Measurements from ENCODE around the gene INSC.

Gene INSC

DNA sequence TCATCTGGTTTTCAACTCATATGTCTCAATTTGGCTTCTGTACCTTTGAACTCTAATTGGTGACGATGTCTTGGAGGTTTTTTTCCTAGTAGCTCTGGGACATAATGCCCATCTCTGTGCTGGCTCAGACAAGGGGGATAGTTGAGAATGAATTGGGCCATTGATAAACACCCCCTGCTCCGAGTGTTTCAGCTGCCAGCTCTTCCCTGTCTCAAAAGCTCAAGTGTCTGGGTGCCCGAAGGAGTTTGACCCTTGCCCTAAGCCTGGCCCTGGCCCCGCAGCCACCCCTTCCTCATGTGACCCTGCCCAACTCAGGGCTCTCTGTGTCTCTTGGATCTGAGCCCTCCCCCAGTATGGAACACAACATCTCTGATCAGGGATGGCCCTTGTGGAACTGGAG lies 3.0 kb downstream of the INSC start:
- no peak for DNase-seq (ENCODE audit: extremely low spot score)
- ChIA-PET CTCF (interaction anchor here (1.5 to 1.9 kb wide), 3 partner anchors 16 to 30 kb away, joined by 3 to 8 read pairs (median 7); no protein-coding TSS in a partner anchor), POLR2A (no interaction called here)
- TF ChIP-seq, protein P1, sequence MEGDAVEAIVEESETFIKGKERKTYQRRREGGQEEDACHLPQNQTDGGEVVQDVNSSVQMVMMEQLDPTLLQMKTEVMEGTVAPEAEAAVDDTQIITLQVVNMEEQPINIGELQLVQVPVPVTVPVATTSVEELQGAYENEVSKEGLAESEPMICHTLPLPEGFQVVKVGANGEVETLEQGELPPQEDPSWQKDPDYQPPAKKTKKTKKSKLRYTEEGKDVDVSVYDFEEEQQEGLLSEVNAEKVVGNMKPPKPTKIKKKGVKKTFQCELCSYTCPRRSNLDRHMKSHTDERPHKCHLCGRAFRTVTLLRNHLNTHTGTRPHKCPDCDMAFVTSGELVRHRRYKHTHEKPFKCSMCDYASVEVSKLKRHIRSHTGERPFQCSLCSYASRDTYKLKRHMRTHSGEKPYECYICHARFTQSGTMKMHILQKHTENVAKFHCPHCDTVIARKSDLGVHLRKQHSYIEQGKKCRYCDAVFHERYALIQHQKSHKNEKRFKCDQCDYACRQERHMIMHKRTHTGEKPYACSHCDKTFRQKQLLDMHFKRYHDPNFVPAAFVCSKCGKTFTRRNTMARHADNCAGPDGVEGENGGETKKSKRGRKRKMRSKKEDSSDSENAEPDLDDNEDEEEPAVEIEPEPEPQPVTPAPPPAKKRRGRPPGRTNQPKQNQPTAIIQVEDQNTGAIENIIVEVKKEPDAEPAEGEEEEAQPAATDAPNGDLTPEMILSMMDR (IDR thresholded peaks at IDR 0.05; ENCODE audit: control extremely low read depth, extremely low read depth, low read depth, missing control alignments): no peak

DNA sequence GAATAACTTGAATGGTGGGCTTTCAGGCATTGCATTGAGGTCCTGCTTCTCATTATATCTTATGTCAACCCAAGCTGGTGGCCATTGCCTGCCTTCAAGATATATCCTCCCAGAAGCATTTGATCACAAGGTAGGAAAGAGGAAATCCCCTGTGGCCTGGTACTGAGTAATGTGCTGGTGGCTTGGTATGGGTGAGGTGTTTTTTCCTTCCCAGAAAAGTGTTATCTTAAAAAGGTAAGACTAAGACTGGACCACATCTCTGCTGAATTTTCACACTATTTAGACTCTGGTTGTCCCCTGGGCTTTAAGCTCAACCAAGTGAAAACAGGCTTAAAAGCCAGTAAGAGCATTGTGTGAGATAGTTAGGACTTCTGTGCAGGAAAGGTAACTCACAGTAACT lies 3.7 kb downstream of the INSC start:
- CTCF ChIA-PET: interaction anchor here (1.0 to 1.9 kb wide), 4 partner anchors 9 to 29 kb away, joined by 3 to 8 read pairs (median 5); no protein-coding TSS in a partner anchor
- POLR2A ChIA-PET: no interaction called here
- no peak for DNase-seq (ENCODE audit: extremely low spot score)
- TF ChIP-seq, protein P1 (IDR thresholded peaks at IDR 0.05; ENCODE audit: control extremely low read depth, extremely low read depth, low read depth, missing control alignments): no peak

DNA sequence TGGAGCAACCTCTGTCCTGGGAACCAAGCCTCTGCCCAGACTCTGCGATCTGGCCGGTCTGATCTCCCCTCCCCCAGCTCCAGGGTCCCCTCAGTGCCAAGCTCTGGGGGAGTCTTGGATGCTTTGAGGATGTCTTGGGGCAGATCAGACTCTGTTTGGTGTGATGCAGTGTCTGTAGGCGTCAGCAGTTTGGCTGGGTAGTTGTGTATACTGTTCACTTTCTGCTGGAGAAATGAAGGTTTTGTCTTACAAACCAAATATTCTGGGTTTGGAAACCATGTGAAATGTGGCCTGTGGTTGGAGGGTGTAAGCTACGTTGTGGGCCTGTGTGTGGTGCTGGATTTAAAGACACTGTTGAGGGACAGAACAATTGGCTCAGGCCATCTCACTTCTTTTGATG lies 4.6 kb downstream of the INSC start:
- DNase-seq (ENCODE audit: extremely low spot score): no peak
- TF ChIP-seq, protein P1 (IDR thresholded peaks at IDR 0.05; ENCODE audit: control extremely low read depth, extremely low read depth, low read depth, missing control alignments): no peak
- ChIA-PET POLR2A (no interaction called here), CTCF (no interaction called here)

DNA sequence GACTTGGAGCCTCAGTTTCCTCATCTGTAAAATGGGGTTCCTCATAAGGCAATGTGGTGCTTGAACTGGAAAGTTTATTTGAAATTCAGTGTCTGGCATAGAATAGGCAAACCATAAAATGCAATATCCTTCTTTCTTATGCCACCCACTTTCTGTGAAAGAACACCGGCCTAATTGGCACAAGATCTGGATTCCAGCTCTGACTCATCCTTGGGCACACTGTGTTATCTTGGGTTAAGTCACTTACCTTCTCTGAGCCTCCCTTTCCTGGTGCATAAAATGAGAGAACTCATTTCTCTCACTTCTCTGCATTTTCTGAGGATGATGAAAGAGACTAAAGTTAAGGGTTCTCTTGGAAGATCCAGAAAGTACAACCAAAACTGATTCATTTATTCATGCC lies 5.1 kb downstream of the INSC start:
- TF ChIP-seq, protein P1 (IDR thresholded peaks at IDR 0.05; ENCODE audit: control extremely low read depth, extremely low read depth, low read depth, missing control alignments): no peak
- ChIA-PET CTCF (no interaction called here), POLR2A (no interaction called here)
- no peak for DNase-seq (ENCODE audit: extremely low spot score)

DNA sequence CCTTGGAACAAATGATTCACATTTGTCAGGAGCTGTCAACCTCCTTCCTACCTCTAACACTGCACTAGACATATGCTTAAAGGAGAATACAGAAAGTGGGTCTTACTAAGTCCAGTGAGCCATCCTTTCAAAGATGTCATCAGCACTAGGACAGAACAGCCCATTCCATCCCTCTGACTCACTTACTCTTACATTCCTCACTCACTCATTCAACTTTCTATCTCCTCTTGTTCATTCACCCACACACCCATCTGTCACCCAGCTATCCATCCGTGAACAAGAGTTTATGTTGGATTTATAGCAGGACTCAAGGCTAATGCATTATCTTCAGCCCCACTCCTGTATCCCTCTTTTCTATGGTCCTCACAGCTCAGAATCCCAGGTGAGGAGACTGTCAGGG lies 9.1 kb downstream of the INSC start:
- no peak for DNase-seq (ENCODE audit: extremely low spot score)
- TF ChIP-seq, protein P1 (IDR thresholded peaks at IDR 0.05; ENCODE audit: control extremely low read depth, extremely low read depth, low read depth, missing control alignments): no peak
- ChIA-PET POLR2A (no interaction called here), CTCF (interaction anchor here (0.7 to 5.1 kb wide), 4 partner anchors 10 to 24 kb away, joined by 3 to 16 read pairs (median 6); no protein-coding TSS in a partner anchor)

DNA sequence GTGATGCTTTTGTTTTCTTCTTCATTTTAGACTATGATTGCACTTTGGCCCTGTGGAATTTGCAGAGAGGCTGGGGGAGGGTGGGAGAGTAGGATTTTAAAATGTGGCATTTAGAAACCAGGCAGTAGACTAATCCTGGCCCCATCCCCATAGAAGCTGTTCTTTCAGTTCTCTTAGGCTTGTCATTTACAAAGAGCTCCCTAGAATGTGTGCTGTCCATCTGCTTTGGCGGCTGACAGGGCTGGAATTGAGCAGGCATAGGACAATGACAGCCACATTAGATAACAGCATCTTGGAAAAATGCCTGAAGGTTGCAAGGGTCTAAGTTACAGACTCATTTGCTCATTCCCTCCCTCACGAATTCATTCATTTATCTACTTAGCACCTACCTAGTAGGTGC lies 9.8 kb downstream of the INSC start:
- ChIA-PET POLR2A (no interaction called here), CTCF (interaction anchor here (1.0 to 5.1 kb wide), 4 partner anchors 15 to 86 kb away, joined by 3 to 16 read pairs (median 10); no protein-coding TSS in a partner anchor)
- TF ChIP-seq, protein P1 (IDR thresholded peaks at IDR 0.05; ENCODE audit: control extremely low read depth, extremely low read depth, low read depth, missing control alignments): no peak
- DNase-seq (ENCODE audit: extremely low spot score): no peak
